Spinal cord (tissue), 10 donors: ENCODE results near the gene MICOS13. TPM values are rescaled to one million over a fixed set of nuclear protein-coding genes. Genes with fewer than 3 reads are reported as not detected.

Experiments used
- DNase-seq, 6 donors: peaks; one replicate each; pipeline versions ENCODE4 v3.0.0 to v3.0.0-alpha.2; 2013 to 2015; ENCODE audit warnings: low spot score in 6 of 6, low read depth in 4 of 6
- H3K27ac ChIP-seq: one replicate; pipeline ENCODE4 v1.5.1; 2013; ENCODE audit warnings: low read depth, low read length, control low read depth
- H3K27me3 ChIP-seq: one replicate; pipeline ENCODE4 v1.6.1; 2013; ENCODE audit warnings: low read length; ENCODE audit not compliant: control insufficient read depth, insufficient read depth
- H3K36me3 ChIP-seq: one replicate; pipeline ENCODE4 v1.6.1; 2013; ENCODE audit warnings: low read length; ENCODE audit not compliant: control insufficient read depth, insufficient read depth
- H3K4me1 ChIP-seq: one replicate; pipeline ENCODE4 v1.6.1; 2013; ENCODE audit warnings: low read length; ENCODE audit not compliant: control insufficient read depth, insufficient read depth
- H3K4me3 ChIP-seq: one replicate; pipeline ENCODE4 v1.5.1; 2013; ENCODE audit warnings: low read depth, low read length, control low read depth
- H3K9me3 ChIP-seq: one replicate; pipeline ENCODE4 v1.6.1; 2013; ENCODE audit warnings: low read length; ENCODE audit not compliant: control insufficient read depth, insufficient read depth
- WGBS: methylation state at CpG from one replicate; pipeline ENCODE4 v1.1.5; 2013; ENCODE audit warnings: missing lambda C conversion rate; ENCODE audit not compliant: insufficient coverage; 5-methylcytosine and 5-hydroxymethylcytosine counted together
- polyA plus RNA-seq, 2 donors: library from polyadenylated mRNA; unstranded; fragments of 120-200 nt; gene quantifications; one replicate each; pipeline ENCODE4 v1.2.1, GENCODE V29; 2013; ENCODE audit not compliant: insufficient read length in 2 of 2
- total RNA-seq, 2 donors: library from RNA; depleted of rRNA in 1 of 2; stranded (reverse); fragments of 120-200 nt in 1 of 2; fragments of >200 nt in 1 of 2; gene quantifications; one replicate each; pipeline versions ENCODE4 v1.2.3 to v1.2.4, GENCODE V29; 2013 to 2014
- donor health status: healthy.

The MICOS13 gene
- total and polyA plus RNA-seq, 4 donors = 27.2 to 83.1 (median 74.6) TPM

GRCh38 chr19:5652261-5652660 is 28.1 kb downstream of the MICOS13 start:
- Histone ChIP-seq H3K4me1 (no peaks in the 10 kb centered on the region), H3K9me3 (no peaks in the 10 kb centered on the region), H3K36me3 (peaks cover 77% of the 10 kb centered on the region), H3K27ac (no peak overlapping the region), H3K27me3 (no peaks in the 10 kb centered on the region), H3K4me3 (no peak overlapping the region)
- 83% methylated on average over 8 of the region's 10 CpGs for WGBS
- no peak for DNase-seq

- H3K27me3 ChIP-seq = no peaks in the 10 kb centered on the region
- H3K4me3 ChIP-seq = no peak overlapping the region
- no peaks in the 10 kb centered on the region for H3K4me1 ChIP-seq
- no peak for DNase-seq
- no peaks in the 10 kb centered on the region for H3K9me3 ChIP-seq
- no peak overlapping the region for H3K27ac ChIP-seq
- H3K36me3 ChIP-seq = peaks cover 77% of the 10 kb centered on the region
- WGBS = 91% methylated on average over 5 of the region's 5 CpGs
These were observed 29.0 kb downstream of the MICOS13 start for GRCh38 chr19:5651361-5651760.

GRCh38 chr19:5648464-5648863 is 31.9 kb downstream of the MICOS13 start:
- no peaks in the 10 kb centered on the region for H3K4me1 ChIP-seq
- no peak overlapping the region for H3K27ac ChIP-seq
- H3K9me3 ChIP-seq = no peaks in the 10 kb centered on the region
- peaks cover 69% of the 10 kb centered on the region for H3K36me3 ChIP-seq
- WGBS = 100% methylated on average over 3 of the region's 11 CpGs
- H3K4me3 ChIP-seq = no peak overlapping the region
- no peak for DNase-seq
- H3K27me3 ChIP-seq = no peaks in the 10 kb centered on the region

- Histone ChIP-seq H3K27me3 (no peaks in the 10 kb centered on the region), H3K4me1 (no peaks in the 10 kb centered on the region), H3K27ac (no peak overlapping the region), H3K9me3 (no peaks in the 10 kb centered on the region), H3K36me3 (peaks cover 59% of the 10 kb centered on the region), H3K4me3 (no peak overlapping the region)
- no peak for DNase-seq
- 98% methylated on average over 4 of the region's 4 CpGs for WGBS
These were observed 33.6 kb downstream of the MICOS13 start for GRCh38 chr19:5646703-5647102.

GRCh38 chr19:5645409-5645808 is 34.9 kb downstream of the MICOS13 start:
- DNase-seq = no peak
- Histone ChIP-seq H3K4me1 (no peaks in the 10 kb centered on the region), H3K9me3 (no peaks in the 10 kb centered on the region), H3K4me3 (no peak overlapping the region), H3K36me3 (peaks cover 50% of the 10 kb centered on the region), H3K27me3 (no peaks in the 10 kb centered on the region), H3K27ac (no peak overlapping the region)
- WGBS = 92% methylated on average over 5 of the region's 5 CpGs

GRCh38 chr19:5644037-5644436 is 36.3 kb downstream of the MICOS13 start:
- Histone ChIP-seq H3K27me3 (no peaks in the 10 kb centered on the region), H3K27ac (no peak overlapping the region), H3K36me3 (peaks cover 47% of the 10 kb centered on the region), H3K4me1 (no peaks in the 10 kb centered on the region), H3K9me3 (no peaks in the 10 kb centered on the region), H3K4me3 (no peak overlapping the region)
- DNase-seq = no peak
- whole genome bisulfite sequencing = no CpG with 5 or more reads among the region's 2 CpGs

- H3K27ac ChIP-seq = no peak overlapping the region
- H3K27me3 ChIP-seq = no peaks in the 10 kb centered on the region
- H3K9me3 ChIP-seq = no peaks in the 10 kb centered on the region
- peaks cover 43% of the 10 kb centered on the region for H3K36me3 ChIP-seq
- DNase-seq = no peak
- H3K4me1 ChIP-seq = no peaks in the 10 kb centered on the region
- WGBS = no CpG with 5 or more reads among the region's 4 CpGs
- H3K4me3 ChIP-seq = no peak overlapping the region
These were observed 37.3 kb downstream of the MICOS13 start for GRCh38 chr19:5643060-5643459.

GRCh38 chr19:5642204-5642603 is 38.1 kb downstream of the MICOS13 start:
- WGBS = 100% methylated on average over 2 of the region's 2 CpGs
- Histone ChIP-seq H3K36me3 (peaks cover 41% of the 10 kb centered on the region), H3K27me3 (no peaks in the 10 kb centered on the region), H3K27ac (no peak overlapping the region), H3K4me1 (no peaks in the 10 kb centered on the region), H3K9me3 (no peaks in the 10 kb centered on the region), H3K4me3 (no peak overlapping the region)
- DNase-seq = no peak

- Histone ChIP-seq H3K36me3 (peaks cover 33% of the 10 kb centered on the region), H3K27ac (no peak overlapping the region), H3K27me3 (no peaks in the 10 kb centered on the region), H3K4me3 (no peak overlapping the region), H3K4me1 (no peaks in the 10 kb centered on the region), H3K9me3 (no peaks in the 10 kb centered on the region)
- no peak for DNase-seq
- 100% methylated on average over 2 of the region's 4 CpGs for WGBS
These were observed 39.1 kb downstream of the MICOS13 start for GRCh38 chr19:5641171-5641570.

GRCh38 chr19:5637971-5638370 is 42.3 kb downstream of the MICOS13 start:
- Histone ChIP-seq H3K4me1 (no peaks in the 10 kb centered on the region), H3K9me3 (no peaks in the 10 kb centered on the region), H3K36me3 (peaks cover 22% of the 10 kb centered on the region), H3K27me3 (no peaks in the 10 kb centered on the region), H3K4me3 (no peak overlapping the region), H3K27ac (no peak overlapping the region)
- no peak for DNase-seq
- no CpG with 5 or more reads among the region's 1 CpG for WGBS
